Panc1 (cell line): Measurements from ENCODE around the gene AP2B1. TPM values are rescaled to one million over a fixed set of nuclear protein-coding genes. Genes with fewer than 3 reads are reported as not detected.

Experiments used
- ATAC-seq: fragments of 200-7000 bp; cut with Tn5 transposase; 2 replicates; pipeline ENCODE4 v1.9.1; 2020; ENCODE audit warnings: mild to moderate bottlenecking, moderate library complexity
- BruUV-seq: library from RNA; stranded (reverse); fragments of 400-500 nt; replicated peaks from 2 replicates; lab custom pipeline; 2021; lab: Mats Ljungman, UMichigan
- CTCF ChIA-PET: fragments of 300-600 bp; sonication (Branson Sonifier 250); formaldehyde crosslinking; loops from one replicate; lab custom pipeline; 2022; ENCODE audit warnings: antibody characterized with exemption; lab: Charles Lee
- POLR2A ChIA-PET: fragments of 300-600 bp; sonication (Branson Sonifier 250); formaldehyde crosslinking; loops from one replicate; lab custom pipeline; 2022; ENCODE audit warnings: antibody characterized with exemption; lab: Charles Lee
- DNase-seq: peaks from one replicate; pipeline ENCODE4 v3.0.0-alpha.2; 2010; ENCODE audit warnings: low read depth, low spot score
- H3K27ac ChIP-seq: 2 replicates; pipeline ENCODE4 v1.5.1; 2011; ENCODE audit warnings: mild to moderate bottlenecking, low read length, inconsistent platforms
- H3K27me3 ChIP-seq: fragments of 200-500 bp; sonication (Bioruptor generic); 2 replicates; pipeline ENCODE4 v1.6.0; 2014; ENCODE audit warnings: low read length, inconsistent platforms; ENCODE audit not compliant: control insufficient read depth, insufficient read depth
- H3K36me3 ChIP-seq: fragments of 200-500 bp; sonication (Bioruptor generic); 2 replicates; pipeline ENCODE4 v1.5.1; 2014; ENCODE audit warnings: inconsistent platforms, mild to moderate bottlenecking, low read length, moderate library complexity; ENCODE audit not compliant: control insufficient read depth, insufficient read depth
- H3K4me1 ChIP-seq: 2 replicates; pipeline ENCODE4 v1.5.1; 2011; ENCODE audit warnings: inconsistent platforms, mild to moderate bottlenecking, low read length, moderate library complexity; ENCODE audit not compliant: control insufficient read depth, insufficient read depth
- H3K4me3 ChIP-seq, 2 experiments: 2 replicates each; pipeline ENCODE4 v1.5.1; 2011 to 2012; ENCODE audit warnings: low read depth in 2 of 2, low read length in 2 of 2, mild to moderate bottlenecking in 2 of 2, inconsistent platforms in 1 of 2, moderate library complexity in 1 of 2
- H3K9me3 ChIP-seq: fragments of 200-500 bp; sonication (Bioruptor generic); 2 replicates; pipeline ENCODE4 v1.5.1; 2014; ENCODE audit warnings: low read depth, mild to moderate bottlenecking, inconsistent platforms, low read length, moderate library complexity; ENCODE audit not compliant: control insufficient read depth, insufficient read depth
- CTCF ChIP-seq: fragments of 450-650 bp; IDR thresholded peaks from 2 replicates; pipeline ENCODE4 v1.5.1; 2017; ENCODE audit warnings: mild to moderate bottlenecking
- POLR2AphosphoS5 ChIP-seq: IDR thresholded peaks from 2 replicates; pipeline ENCODE4 v1.6.1; 2012; ENCODE audit warnings: mild to moderate bottlenecking, low read depth, low read length, moderate library complexity
- REST ChIP-seq, 2 experiments: IDR thresholded peaks; 2 replicates each; pipeline ENCODE4 v1.6.1; 2011 to 2012; ENCODE audit warnings: low read depth in 2 of 2, control low read depth in 1 of 2, low read length in 1 of 2, mild to moderate bottlenecking in 1 of 2, moderate library complexity in 1 of 2; ENCODE audit not compliant: insufficient read depth in 1 of 2
- SIN3A ChIP-seq: IDR thresholded peaks from 2 replicates; pipeline ENCODE4 v1.6.1; 2012; ENCODE audit warnings: low read depth, mild to moderate bottlenecking, low read length, moderate library complexity, borderline replicate concordance; ENCODE audit not compliant: insufficient read depth
- TCF7L2 ChIP-seq: IDR thresholded peaks from 2 replicates; pipeline ENCODE4 v1.6.1; 2011; ENCODE audit warnings: mild to moderate bottlenecking, low read depth, low read length, inconsistent platforms
- in situ Hi-C: cut with HindIII; loops from 2 replicates; pipeline ENCODE4 v1.10.0; 2016; ENCODE audit warnings: low sequenced_read_pairs, low pct_unique_long_range_greater_than_20kb
- intact Hi-C: fragments of 100-400 bp; cut with micrococcal nuclease; formaldehyde crosslinking; loops from one replicate; pipeline ENCODE4 v1.10.0; 2022; ENCODE audit not compliant: unreplicated experiment
- total RNA-seq: library from RNA; stranded (reverse); gene quantifications from one replicate; pipeline ENCODE4 v1.2.1, GENCODE V29; 2021; ENCODE audit not compliant: unreplicated experiment

AP2B1 gene
- total RNA-seq, 1 experiment from 2014 or later = 446 TPM

- Histone ChIP-seq H3K4me1 (peaks cover 8% of the 10 kb centered on the region; the same call in 1 of the 2 replicates), H3K27me3 (peaks cover 3% of the 10 kb centered on the region; the same call in 1 of the 2 replicates), H3K9me3 (no peaks in the 10 kb centered on the region), H3K36me3 (no peaks in the 10 kb centered on the region), H3K27ac (no peak overlapping the region), H3K4me3 (no peak overlapping the region)
- ChIA-PET POLR2A (no interaction called here), CTCF (interaction anchor here (1.9 kb wide), 1 partner anchor 35 kb away, joined by 27 read pairs; no protein-coding TSS in a partner anchor)
- peak; percentile 77; the same call in 1 of the 2 replicates for TF ChIP-seq CTCF
- TF ChIP-seq TCF7L2 = no peak
- no TSS peak for BruUV-seq
- no peak for DNase-seq
- in situ Hi-C loops = no loop called here
- no peak for ATAC-seq
- intact Hi-C loops = no loop called here
Measured at GRCh38 chr17:35769895-35770486, 182.9 kb downstream of the AP2B1 start.

GRCh38 chr17:35773129-35773528 is 186.0 kb downstream of the AP2B1 start:
- no peaks in the 10 kb centered on the region for H3K36me3 ChIP-seq
- in situ Hi-C loops (no loop called here), intact Hi-C loops (no loop called here)
- no peaks in the 10 kb centered on the region for H3K27me3 ChIP-seq
- ATAC-seq (no peak), DNase-seq (no peak)
- H3K27ac ChIP-seq = no peak overlapping the region
- H3K4me3 ChIP-seq = no peak overlapping the region
- no TSS peak for BruUV-seq
- no peak for TF ChIP-seq TCF7L2
- TF ChIP-seq CTCF = no peak
- no peak for TF ChIP-seq REST (IDR thresholded peaks at IDR 0.05; ENCODE audit: insufficient read depth in 1 of 2, low read depth in 2 of 2, low read length in 1 of 2)
- no peak for TF ChIP-seq POLR2AphosphoS5
- no peak for TF ChIP-seq SIN3A
- CTCF ChIA-PET = no interaction called here
- POLR2A ChIA-PET = no interaction called here
- H3K4me1 ChIP-seq = 0 out of 2 replicates have a peak, but pooled peaks cover 7% of the 10 kb centered on the region
- H3K9me3 ChIP-seq = no peaks in the 10 kb centered on the region
